SU-DHL-6 (cell line): ENCODE data around the gene ZNF580.

Experiments used
- H2AFZ ChIP-seq: fragments of 200-600 bp; sonication (generic); 2 replicates; pipeline ENCODE4 v1.6.1; 2014; ENCODE audit warnings: low read depth, mild to moderate bottlenecking, moderate library complexity, mixed read lengths, antibody characterized with exemption, low read length; ENCODE audit not compliant: severe bottlenecking
- H3F3A ChIP-seq: fragments of 200-600 bp; shearing (Covaris generic); 2 replicates; pipeline ENCODE4 v1.6.0; 2016; ENCODE audit warnings: antibody characterized with exemption, mild to moderate bottlenecking; ENCODE audit not compliant: insufficient read depth
- H3K27ac ChIP-seq: fragments of 200-600 bp; sonication (generic); 2 replicates; pipeline ENCODE4 v1.5.1; 2016; ENCODE audit warnings: low read depth, mild to moderate bottlenecking, low read length, moderate library complexity, mixed read lengths
- H3K27me3 ChIP-seq: fragments of 200-600 bp; sonication (generic), shearing (Covaris generic); 2 replicates; pipeline ENCODE4 v1.6.0; 2014; ENCODE audit warnings: mild to moderate bottlenecking, low read length
- H3K36me3 ChIP-seq: fragments of 200-600 bp; sonication (generic); 2 replicates; pipeline ENCODE4 v1.6.1; 2014; ENCODE audit warnings: mild to moderate bottlenecking, low read length, mixed read lengths
- H3K4me2 ChIP-seq: fragments of 300-600, 200-600 bp; shearing (Covaris generic), sonication (generic); 2 replicates; pipeline ENCODE4 v1.6.0; 2014; ENCODE audit warnings: low read length, low read depth, mild to moderate bottlenecking; ENCODE audit not compliant: poor library complexity, severe bottlenecking
- H3K4me3 ChIP-seq: fragments of 200-600 bp; sonication (generic); 2 replicates; pipeline ENCODE4 v1.5.1; 2014; ENCODE audit warnings: antibody characterized with exemption, low read length, mild to moderate bottlenecking, mixed read lengths; ENCODE audit not compliant: insufficient read depth, poor library complexity, severe bottlenecking
- H3K79me2 ChIP-seq: fragments of 200-600 bp; sonication (generic); 2 replicates; pipeline ENCODE4 v1.6.1; 2014; ENCODE audit warnings: mild to moderate bottlenecking, low read length, moderate library complexity; ENCODE audit not compliant: insufficient read depth
- H3K9ac ChIP-seq: fragments of 200-600 bp; sonication (generic); 2 replicates; pipeline ENCODE4 v1.7.0; 2014; ENCODE audit warnings: mild to moderate bottlenecking, low read length
- H3K9me2 ChIP-seq: fragments of 200-600 bp; sonication (generic); replicated peaks from 2 replicates; pipeline ENCODE4 v1.6.1; 2014; ENCODE audit warnings: low read length; ENCODE audit not compliant: insufficient read depth
- H3K9me3 ChIP-seq: fragments of 200-600 bp; sonication (generic); 2 replicates; pipeline ENCODE4 v1.6.1; 2014; ENCODE audit warnings: low read length, mixed read lengths; ENCODE audit not compliant: insufficient read depth
- H4K20me1 ChIP-seq: fragments of 200-600 bp; sonication (generic); 2 replicates; pipeline ENCODE4 v1.6.1; 2014; ENCODE audit warnings: low read depth, mild to moderate bottlenecking, antibody characterized with exemption, low read length, moderate library complexity, mixed read lengths
- EZH2phosphoT487 ChIP-seq: fragments of 200-600 bp; sonication (generic), shearing (Covaris generic); conservative IDR thresholded peaks from 2 replicates; pipeline ENCODE4 v1.6.1; 2018; ENCODE audit warnings: mild to moderate bottlenecking, antibody characterized with exemption, low read length, moderate library complexity, mixed read lengths
- TF ChIP-seq, protein P1 (sequence below): fragments of 200-600 bp; sonication (generic); IDR thresholded peaks from one replicate; pipeline ENCODE4 v1.5.1; 2017; ENCODE audit warnings: antibody characterized with exemption, mild to moderate bottlenecking, low read length, moderate library complexity; ENCODE audit not compliant: insufficient read depth, poor library complexity, severe bottlenecking

The ZNF580 gene

DNA sequence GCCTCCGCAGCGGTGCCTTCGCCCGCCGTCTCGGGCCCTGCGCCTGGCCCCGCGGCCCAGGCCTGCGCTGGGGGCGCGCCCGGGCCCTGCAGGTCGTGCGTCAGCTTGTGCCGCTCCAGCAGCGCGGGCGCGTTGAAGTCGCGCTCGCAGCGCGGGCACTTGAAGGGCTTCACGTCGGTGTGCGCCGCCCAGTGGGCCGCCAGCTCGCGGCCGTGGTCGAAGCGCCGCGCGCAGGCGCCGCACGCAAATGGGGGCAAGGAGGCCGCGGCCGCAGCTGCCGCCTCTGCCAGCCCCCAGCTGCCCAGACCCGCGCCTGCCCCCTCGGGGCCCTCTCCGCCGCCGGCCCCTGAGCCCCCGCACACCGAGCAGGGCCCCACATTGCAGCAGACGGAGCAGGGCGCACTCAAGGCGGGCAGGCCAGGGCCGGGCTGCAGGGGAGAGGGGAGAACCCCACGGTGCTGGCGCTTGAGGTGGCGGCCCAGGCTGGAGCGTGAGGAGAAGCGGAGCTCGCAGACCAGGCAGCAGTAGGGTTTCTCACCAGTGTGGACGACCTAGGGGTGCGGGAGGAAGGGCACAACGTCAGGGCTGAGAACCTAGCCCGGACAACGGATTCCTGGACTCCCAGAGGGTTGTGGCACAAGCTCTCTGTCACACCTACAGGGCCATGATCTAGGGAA, 47.6 kb upstream of the ZNF580 start:
- Histone ChIP-seq H3F3A (no peaks in the 10 kb centered on the region), H3K27me3 (no peaks in the 10 kb centered on the region), H3K4me3 (no peak overlapping the region), H2AFZ (no peak overlapping the region), H3K79me2 (no peaks in the 10 kb centered on the region), H3K4me2 (no peak overlapping the region), H4K20me1 (no peaks in the 10 kb centered on the region), H3K36me3 (no peaks in the 10 kb centered on the region), H3K27ac (no peak overlapping the region), H3K9me2 (no peaks in the 10 kb centered on the region), H3K9me3 (no peaks in the 10 kb centered on the region), H3K9ac (no peak overlapping the region)
- TF ChIP-seq EZH2phosphoT487: no peak
- TF ChIP-seq, protein P1, sequence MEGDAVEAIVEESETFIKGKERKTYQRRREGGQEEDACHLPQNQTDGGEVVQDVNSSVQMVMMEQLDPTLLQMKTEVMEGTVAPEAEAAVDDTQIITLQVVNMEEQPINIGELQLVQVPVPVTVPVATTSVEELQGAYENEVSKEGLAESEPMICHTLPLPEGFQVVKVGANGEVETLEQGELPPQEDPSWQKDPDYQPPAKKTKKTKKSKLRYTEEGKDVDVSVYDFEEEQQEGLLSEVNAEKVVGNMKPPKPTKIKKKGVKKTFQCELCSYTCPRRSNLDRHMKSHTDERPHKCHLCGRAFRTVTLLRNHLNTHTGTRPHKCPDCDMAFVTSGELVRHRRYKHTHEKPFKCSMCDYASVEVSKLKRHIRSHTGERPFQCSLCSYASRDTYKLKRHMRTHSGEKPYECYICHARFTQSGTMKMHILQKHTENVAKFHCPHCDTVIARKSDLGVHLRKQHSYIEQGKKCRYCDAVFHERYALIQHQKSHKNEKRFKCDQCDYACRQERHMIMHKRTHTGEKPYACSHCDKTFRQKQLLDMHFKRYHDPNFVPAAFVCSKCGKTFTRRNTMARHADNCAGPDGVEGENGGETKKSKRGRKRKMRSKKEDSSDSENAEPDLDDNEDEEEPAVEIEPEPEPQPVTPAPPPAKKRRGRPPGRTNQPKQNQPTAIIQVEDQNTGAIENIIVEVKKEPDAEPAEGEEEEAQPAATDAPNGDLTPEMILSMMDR: no peak

DNA sequence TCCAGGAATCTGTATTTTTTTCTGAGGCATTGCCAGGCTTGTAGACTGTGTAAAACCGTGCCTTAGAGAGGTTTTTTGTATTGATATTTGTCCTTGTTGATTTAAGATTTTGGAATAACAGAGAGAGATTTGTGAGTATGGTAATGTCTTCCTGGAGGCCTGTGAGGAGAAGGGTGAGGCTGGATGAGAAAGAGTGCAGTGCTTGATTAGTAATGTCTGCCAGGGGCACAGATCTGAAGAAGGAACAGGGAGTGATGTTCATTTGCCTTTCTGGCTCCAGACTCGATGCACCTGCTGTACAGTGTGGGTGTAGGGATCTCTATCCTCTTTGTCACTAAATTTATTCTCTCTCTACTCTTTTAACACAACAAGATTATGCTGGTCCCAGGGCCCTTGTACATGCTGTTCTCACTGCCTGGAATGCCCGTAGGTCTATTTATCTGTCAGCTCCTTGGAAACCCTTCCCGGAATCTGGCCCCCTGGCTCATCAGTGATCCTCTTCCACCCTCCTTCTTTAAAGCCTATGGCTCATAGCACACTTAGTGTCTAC, 45.7 kb upstream of the ZNF580 start:
- Histone ChIP-seq H3K36me3 (no peaks in the 10 kb centered on the region), H4K20me1 (no peaks in the 10 kb centered on the region)

DNA sequence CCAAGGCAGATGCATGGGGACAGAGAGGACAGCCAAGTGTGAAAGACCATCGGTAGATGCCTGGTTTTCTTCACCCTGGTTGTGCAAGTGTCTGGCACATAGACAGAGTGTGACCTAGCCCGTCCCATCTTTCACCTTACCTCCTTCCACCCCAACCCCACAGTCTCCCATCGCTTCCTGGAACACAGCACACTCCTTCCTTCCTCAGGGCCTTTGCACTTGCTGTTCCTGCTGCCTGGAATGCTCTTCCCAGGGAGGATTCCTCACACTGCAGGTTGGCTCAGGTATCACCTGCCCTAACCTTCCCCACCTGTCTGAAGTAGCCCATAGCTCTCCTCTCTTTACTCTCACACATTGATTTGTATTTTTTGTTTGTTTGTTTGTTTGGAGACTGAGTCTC, 44.5 kb upstream of the ZNF580 start:
- H2AFZ ChIP-seq: no peak overlapping the region
- no peaks in the 10 kb centered on the region for H4K20me1 ChIP-seq
- H3K27ac ChIP-seq: no peak overlapping the region
- no peaks in the 10 kb centered on the region for H3K9me2 ChIP-seq
- no peak for TF ChIP-seq EZH2phosphoT487
- TF ChIP-seq, protein P1: no peak
- no peaks in the 10 kb centered on the region for H3K27me3 ChIP-seq
- H3K79me2 ChIP-seq: no peaks in the 10 kb centered on the region
- H3K9me3 ChIP-seq: no peaks in the 10 kb centered on the region
- no peak overlapping the region for H3K4me2 ChIP-seq
- peaks cover 21% of the 10 kb centered on the region for H3F3A ChIP-seq
- H3K4me3 ChIP-seq: no peak overlapping the region
- H3K36me3 ChIP-seq: no peaks in the 10 kb centered on the region
- no peak overlapping the region for H3K9ac ChIP-seq

More for the DNA sequence above, 45.7 kb upstream of the ZNF580 start:
- TF ChIP-seq, protein P1: no peak
- no peak for TF ChIP-seq EZH2phosphoT487
- Histone ChIP-seq H3K27me3 (no peaks in the 10 kb centered on the region), H3K9me2 (no peaks in the 10 kb centered on the region), H3K9ac (no peak overlapping the region), H3K4me2 (no peak overlapping the region), H3K79me2 (no peaks in the 10 kb centered on the region), H3F3A (peaks cover 12% of the 10 kb centered on the region), H2AFZ (no peak overlapping the region), H3K27ac (no peak overlapping the region), H3K4me3 (no peak overlapping the region), H3K9me3 (no peaks in the 10 kb centered on the region)
